Fibroblast of skin of abdomen (primary cell): ENCODE results near the gene KCNC4.
A peak's percentile ranks its signal among the peaks of the same experiment; 100 is the strongest.

Experiments
- DNase-seq: peaks from one replicate; pipeline ENCODE4 v3.0.0-alpha.2; 2013

The KCNC4 gene

GRCh38 chr1:110212169-110213142, 2.3 kb downstream of the KCNC4 start:
- DNase-seq: no peak

GRCh38 chr1:110213143-110213540, 3.0 kb downstream of the KCNC4 start:
- no peak for DNase-seq

GRCh38 chr1:110214454-110215404, 4.6 kb downstream of the KCNC4 start:
- no peak for DNase-seq

GRCh38 chr1:110215621-110216515, 5.8 kb downstream of the KCNC4 start:
- DNase-seq: no peak

- DNase-seq: no peak
Measured at GRCh38 chr1:110216844-110217444, 6.8 kb downstream of the KCNC4 start.

- DNase-seq: no peak
Measured at GRCh38 chr1:110218137-110218536, 8.0 kb downstream of the KCNC4 start.

- peak; percentile 14 for DNase-seq
Measured at GRCh38 chr1:110218739-110219138, 8.6 kb downstream of the KCNC4 start.

GRCh38 chr1:110220324-110220723, 10.2 kb downstream of the KCNC4 start:
- no peak for DNase-seq

GRCh38 chr1:110221119-110221518, 11.0 kb downstream of the KCNC4 start:
- no peak for DNase-seq

- no peak for DNase-seq
Measured at GRCh38 chr1:110223127-110223526, 13.0 kb downstream of the KCNC4 start.

GRCh38 chr1:110223581-110223980, 13.5 kb downstream of the KCNC4 start:
- no peak for DNase-seq

- DNase-seq: no peak
Measured at GRCh38 chr1:110224240-110224995, 14.3 kb downstream of the KCNC4 start.

- no peak for DNase-seq
Measured at GRCh38 chr1:110225212-110225611, 15.1 kb downstream of the KCNC4 start.

GRCh38 chr1:110225756-110226404, 15.8 kb downstream of the KCNC4 start:
- no peak for DNase-seq

GRCh38 chr1:110227774-110228173, 17.7 kb downstream of the KCNC4 start:
- DNase-seq: no peak

- no peak for DNase-seq
Measured at GRCh38 chr1:110228381-110228780, 18.3 kb downstream of the KCNC4 start.

- DNase-seq: no peak
Measured at GRCh38 chr1:110228869-110229268, 18.8 kb downstream of the KCNC4 start.

GRCh38 chr1:110229348-110230001, 19.4 kb downstream of the KCNC4 start:
- no peak for DNase-seq

GRCh38 chr1:110230381-110231199, 20.5 kb downstream of the KCNC4 start:
- no peak for DNase-seq
